ENCODE results near the gene ACTRT2.

DNA sequence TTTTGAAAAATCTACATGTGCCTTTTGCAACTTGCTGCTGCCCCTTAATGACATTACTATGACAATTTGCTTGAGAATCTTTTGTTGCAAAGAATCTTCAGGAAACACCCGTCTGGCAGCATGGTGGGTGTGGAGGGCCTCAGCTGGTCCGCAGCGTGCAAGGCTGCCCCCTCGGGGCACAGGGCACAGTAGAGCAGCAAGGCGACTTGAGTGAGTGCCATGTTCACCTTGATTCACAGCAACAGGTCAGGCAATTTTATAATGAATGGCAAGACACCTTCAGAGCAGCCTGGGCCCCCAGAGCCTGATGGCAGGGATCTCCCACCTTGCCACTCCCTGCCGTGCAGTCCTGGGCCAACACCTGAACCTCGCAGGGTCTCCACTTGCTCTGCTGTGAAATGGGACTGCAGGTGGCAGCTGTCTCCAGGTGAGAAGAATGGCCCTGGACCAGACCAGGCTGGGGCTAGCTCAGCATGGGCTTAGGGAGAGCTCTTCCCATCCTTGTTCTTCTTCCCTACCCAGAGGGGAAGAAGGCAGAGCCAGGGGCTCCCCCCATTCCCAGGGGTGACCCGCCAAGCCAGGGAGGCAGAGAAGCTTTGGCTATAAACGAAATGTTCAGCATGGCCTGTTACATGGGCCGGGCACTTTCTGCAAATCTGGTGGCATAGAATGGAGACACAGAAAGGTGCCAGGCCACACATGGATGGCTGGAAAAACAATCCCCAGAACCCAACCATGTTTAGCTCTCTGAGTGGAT, 34.5 kb upstream of the ACTRT2 start:
- no peak for TF ChIP-seq EZH2 (IDR thresholded peaks at IDR 0.05; ENCODE audit: insufficient read depth, poor library complexity, severe bottlenecking)
- TF ChIP-seq EZH2phosphoT487 (IDR thresholded peaks at IDR 0.05; ENCODE audit: insufficient read depth, low read depth), result no peak
